Upper lobe of left lung (tissue), 4 donors: ENCODE measurements around the gene BRCA2.

Experiments
- EP300 ChIP-seq, 4 donors: sonication (generic); formaldehyde crosslinking; IDR thresholded peaks; one replicate each; pipeline ENCODE4 v1.5.1; 2017; ENCODE audit warnings: antibody characterized with exemption in 4 of 4, control low read depth in 2 of 4
- POLR2AphosphoS5 ChIP-seq, 2 donors: sonication (generic); formaldehyde crosslinking; IDR thresholded peaks; one replicate each; pipeline ENCODE4 v1.5.1; 2017; ENCODE audit warnings: antibody characterized with exemption in 2 of 2
- TF ChIP-seq, protein P1 (sequence below), 6 experiments: fragments of 450-650 bp in 4 of 6; fragments of 200-600 bp in 2 of 6; sonication (generic) in 2 of 6; IDR thresholded peaks; one replicate each; pipeline ENCODE4 v1.5.1; 2016 to 2019; ENCODE audit warnings: antibody characterized with exemption in 6 of 6

DNA sequence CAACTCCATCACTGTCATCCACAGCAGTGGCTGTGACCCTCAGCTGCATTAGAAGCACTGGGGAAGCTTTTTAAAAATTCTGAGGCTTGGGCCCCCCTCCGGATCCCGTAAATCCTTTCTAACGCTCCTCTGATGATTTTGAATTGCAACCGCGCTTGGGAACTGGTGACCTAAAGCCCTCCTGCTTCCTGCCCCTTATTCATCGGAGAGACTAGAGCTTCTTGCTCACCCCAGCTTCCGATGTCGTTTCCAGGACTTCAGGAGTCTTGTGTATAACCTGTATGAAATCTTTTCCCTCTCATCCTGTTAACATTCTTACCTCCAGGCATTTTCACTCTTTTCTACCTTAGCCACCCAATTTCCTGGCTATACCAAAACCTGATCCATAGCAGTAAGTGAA, 14.9 kb upstream of the BRCA2 start:
- TF ChIP-seq, protein P1, sequence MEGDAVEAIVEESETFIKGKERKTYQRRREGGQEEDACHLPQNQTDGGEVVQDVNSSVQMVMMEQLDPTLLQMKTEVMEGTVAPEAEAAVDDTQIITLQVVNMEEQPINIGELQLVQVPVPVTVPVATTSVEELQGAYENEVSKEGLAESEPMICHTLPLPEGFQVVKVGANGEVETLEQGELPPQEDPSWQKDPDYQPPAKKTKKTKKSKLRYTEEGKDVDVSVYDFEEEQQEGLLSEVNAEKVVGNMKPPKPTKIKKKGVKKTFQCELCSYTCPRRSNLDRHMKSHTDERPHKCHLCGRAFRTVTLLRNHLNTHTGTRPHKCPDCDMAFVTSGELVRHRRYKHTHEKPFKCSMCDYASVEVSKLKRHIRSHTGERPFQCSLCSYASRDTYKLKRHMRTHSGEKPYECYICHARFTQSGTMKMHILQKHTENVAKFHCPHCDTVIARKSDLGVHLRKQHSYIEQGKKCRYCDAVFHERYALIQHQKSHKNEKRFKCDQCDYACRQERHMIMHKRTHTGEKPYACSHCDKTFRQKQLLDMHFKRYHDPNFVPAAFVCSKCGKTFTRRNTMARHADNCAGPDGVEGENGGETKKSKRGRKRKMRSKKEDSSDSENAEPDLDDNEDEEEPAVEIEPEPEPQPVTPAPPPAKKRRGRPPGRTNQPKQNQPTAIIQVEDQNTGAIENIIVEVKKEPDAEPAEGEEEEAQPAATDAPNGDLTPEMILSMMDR (IDR thresholded peaks at IDR 0.05), result no peak
- TF ChIP-seq EP300 (IDR thresholded peaks at IDR 0.05) (no peak), POLR2AphosphoS5 (IDR thresholded peaks at IDR 0.05) (no peak)
